HG03108 (cell line): ENCODE data around the gene CPSF4L.
"Not testable (repeated sequence)": the region's sequence is repeated elsewhere in the genome, so short reads cannot be mapped to it uniquely, and the experiment has no call there.

Experiments
- ATAC-seq: cut with Tn5 transposase; IDR thresholded peaks from one replicate; pipeline ENCODE4 v1.9.1; 2021; ENCODE audit warnings: moderate library complexity; ENCODE audit not compliant: unreplicated experiment

The CPSF4L gene, protein sequence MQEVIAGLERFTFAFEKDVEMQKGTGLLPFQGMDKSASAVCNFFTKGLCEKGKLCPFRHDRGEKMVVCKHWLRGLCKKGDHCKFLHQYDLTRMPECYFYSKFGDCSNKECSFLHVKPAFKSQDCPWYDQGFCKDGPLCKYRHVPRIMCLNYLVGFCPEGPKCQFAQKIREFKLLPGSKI

DNA sequence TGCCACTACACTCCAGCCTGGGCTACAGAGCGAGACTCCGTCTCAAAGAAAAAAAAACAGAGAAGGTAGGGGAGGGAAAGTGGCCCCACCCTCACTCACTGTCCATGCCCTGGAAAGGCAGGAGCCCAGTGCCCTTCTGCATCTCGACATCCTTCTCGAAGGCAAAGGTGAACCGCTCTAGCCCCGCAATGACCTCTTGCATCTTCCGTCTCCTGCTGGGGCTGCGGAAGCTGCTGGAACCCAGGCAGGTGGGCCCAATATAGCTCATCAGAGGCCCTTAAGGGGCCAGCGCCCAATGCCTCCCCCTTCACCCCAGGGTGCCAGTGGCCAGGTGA is at the start of gene CPSF4L:
Gene CPSF4L (minus strand): TSS at position 264 of the 335 bp plus-strand sequence. CDS start 62 bp downstream, at position 202.
- ATAC-seq, result no peak

DNA sequence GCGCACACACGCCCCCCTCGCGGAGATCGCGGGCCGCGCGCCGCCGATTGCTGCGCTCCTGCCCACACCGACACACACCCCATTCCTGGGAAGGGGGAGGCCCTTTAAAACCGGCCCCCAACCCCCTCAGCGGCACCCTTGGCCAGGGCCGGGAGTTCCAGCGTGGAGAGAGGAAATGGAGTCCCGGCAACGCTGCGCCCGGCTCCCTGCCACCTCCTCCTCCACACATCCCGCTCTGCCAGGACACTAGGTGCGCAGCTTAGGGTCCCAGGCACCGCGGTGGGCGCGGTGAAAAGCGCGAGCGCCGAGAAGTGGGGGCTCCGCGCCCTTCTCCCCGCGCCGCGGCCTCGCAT is 49.7 kb upstream of the CPSF4L start:
- ATAC-seq, result peak; percentile 3

DNA sequence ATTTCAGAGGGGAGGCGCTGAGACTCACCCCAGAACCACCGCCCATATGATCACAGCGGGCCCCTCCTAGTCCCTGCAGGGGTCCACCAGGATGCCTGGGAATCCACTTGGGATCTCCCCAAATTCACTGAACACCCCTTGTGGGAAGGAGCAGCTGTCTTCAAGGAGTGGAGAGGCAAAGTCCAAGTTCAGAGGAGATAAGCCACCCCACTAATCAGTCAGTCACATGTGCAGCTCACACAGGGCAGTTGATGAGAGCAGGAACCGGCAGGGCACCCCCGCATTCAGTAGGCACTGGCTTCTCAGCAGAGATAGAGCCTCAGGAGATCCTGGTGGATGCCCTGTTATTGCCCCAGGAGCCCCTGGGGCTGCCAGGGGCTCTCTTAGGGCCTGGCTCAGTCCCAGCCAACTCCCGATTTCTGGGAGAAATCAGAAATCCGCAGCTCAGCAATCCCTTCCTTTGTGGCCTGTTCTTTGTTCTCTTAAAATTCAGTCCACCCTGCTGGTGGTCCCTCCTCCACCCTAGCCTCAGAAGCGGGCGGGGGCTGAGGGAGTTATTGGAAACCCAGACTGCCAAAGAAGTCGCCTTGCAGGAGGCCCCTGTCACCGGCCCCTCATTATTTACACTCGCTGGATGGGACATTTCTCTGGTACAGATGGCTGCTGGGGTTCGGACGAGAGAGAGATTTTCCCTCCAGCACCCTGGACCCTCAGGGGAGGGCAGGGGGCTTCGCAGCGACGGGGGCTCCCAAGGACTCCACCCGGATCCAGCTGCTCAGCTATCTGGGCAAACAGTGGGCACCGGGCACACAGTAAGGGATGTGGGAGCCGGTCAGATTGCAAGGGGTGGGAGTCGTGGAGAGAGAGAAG is 48.3 kb upstream of the CPSF4L start:
- no peak for ATAC-seq

DNA sequence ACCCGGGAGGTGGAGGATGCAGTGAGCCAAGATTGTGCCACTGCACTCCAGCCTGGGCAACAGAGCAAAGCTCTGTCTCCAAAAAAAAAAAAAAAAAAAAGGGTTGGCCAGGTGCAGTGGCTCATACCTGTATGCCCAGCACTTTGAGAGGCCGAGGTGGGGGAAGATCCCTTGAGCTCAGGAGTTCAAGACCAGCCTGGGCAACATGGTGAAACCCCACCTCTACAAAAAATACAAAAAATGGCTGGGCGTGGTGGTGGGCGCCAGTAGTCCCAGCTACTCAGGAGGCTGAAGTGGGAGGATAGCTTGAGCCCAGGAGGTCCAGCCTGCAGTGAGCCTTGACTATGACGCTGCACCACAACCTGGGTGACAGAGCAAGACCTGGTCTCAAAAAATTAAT is 47.3 kb upstream of the CPSF4L start:
- not testable (repeated sequence) for ATAC-seq

DNA sequence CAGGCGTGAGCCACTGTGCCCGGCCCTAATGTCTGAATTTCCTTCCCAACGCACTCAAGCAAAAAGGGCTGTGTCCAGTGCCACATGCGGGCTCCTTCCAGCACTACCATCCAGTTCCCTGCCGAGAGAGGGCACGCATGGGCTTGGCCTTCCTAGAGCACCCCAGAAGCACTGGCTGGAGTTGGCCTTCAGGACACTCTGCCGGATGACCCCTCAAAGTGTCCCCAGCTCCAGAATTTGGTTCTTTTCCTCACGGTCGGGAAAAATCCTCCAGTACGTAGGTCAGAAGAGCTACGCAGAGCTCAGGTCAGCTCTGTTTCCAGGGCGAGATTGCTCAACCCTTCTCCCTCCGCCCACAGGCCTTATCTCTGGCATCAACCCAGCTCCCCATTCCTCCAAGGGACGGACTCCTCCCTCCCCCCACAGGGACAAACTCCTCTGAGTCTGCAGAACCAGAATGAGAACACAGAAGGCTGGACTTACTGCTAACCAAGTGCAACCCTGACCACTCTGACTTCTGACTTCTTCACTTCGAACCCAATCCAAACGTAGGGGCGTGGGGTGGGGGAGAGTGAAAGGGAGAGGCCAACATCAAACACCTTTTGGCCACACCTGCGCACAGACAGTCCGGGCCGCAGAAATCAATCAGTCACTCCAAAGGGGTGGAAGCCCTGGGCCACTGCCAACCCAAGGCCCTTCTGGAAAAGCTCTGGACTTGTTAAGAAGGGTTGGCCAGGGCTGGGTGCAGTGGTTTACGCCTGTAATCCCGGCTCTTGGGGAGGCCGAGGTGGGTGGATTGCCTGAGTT is 46.5 kb upstream of the CPSF4L start:
- no peak for ATAC-seq

DNA sequence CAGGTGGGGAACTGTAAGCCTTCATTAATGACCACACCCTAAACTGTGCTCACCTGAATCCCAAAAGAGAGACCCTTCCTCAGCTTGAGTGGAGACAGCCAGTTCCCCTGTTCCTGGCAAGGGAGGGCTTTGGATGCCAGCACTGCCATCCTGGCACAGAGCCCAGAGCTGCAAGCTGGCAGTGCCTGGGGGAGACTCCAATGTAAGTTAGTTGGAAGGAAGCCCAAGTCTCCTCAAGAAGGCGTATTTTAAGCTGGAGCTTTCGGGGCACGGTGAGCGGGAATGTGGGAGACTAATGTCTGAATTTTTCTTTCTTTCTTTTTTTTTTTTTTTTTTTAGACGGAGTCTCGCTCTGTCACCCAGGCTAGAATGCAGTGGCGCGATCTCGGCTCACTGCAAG is 45.5 kb upstream of the CPSF4L start:
- no peak for ATAC-seq

DNA sequence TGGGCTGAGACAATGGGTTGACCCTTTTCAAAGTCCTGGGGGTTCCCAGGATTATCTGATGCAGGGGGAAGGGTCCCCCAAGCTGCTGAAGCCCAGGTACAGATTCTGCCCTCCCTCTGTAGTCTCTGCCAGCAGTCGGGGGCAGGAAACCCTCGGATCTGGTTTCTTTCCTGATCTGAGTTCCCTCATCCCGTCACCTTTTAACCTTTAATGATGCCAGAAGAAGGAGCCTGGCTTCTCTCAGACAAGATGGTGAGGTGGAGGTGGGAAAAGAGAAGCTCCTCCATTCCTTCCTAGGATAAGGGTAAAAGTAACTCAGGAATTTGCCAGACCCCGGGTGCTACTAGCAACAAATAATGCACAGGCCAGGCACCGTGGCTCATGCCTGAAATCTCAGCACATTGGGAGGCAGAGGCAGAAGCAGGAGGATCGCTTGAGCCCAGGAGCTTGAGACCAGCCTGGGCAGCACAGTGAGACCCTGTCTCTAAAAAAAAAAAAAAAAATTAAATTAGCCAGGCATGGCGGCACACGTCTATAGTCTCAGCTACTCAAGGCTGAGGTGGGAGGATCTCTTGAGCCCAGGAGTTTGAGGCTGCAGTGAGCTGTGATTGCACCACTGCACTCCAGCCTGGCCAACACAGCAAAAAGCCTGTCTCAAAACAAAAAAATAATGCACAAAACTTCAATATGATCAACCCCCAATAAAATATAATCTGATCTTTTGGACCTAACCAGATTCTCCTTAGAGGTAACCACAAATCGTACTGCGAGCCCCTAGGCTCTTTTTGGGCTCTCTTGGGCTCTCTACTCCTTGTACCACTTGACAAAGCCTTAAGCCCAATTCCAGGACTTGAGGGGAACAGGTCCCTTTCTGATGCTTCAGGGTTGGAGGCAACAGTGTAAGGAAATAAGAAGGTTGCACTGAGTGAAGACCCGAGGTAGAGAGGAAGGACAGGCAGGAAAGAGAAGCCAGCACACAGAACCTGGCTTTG is 44.5 kb upstream of the CPSF4L start:
- ATAC-seq, result no peak

DNA sequence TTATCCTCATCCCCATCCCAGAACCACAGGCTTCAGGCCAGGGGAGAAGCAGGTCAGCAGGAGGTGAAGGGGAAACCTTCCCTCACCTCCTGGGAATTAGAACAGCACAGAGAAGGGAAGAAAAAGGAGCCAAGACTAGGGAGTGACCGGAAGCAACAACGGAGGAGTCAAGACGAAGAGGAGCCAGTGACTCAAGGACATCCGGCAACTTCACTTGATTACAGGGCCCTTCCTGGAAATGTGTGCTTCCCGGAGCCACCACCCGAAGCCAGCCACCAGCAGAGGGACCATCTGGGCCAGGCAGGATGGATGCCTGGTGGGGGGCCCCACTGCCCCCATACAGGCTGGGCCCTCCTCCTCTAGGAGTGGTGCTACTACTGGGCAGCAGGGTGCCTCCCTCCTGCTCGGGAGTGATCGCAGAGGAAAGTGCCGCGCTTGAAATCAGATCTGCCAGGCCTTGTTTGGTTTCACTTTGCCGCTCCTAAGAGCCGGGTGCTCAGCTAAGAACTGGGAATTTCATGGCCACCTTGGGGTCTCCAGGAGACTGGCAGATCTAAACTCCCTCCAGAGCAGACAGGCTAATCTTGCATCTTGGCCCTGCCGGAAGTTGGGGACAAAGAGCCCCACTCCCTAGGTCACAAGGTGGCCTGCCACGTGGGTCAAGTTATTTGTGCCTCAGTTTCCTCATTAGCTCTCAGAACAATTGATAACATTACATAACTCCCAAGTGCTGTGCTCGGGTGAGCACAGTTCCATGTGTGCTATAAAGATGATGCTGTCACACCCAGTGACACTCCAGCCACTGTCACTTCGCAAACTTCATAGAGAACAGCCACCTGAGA is 43.5 kb upstream of the CPSF4L start:
- ATAC-seq, result no peak

DNA sequence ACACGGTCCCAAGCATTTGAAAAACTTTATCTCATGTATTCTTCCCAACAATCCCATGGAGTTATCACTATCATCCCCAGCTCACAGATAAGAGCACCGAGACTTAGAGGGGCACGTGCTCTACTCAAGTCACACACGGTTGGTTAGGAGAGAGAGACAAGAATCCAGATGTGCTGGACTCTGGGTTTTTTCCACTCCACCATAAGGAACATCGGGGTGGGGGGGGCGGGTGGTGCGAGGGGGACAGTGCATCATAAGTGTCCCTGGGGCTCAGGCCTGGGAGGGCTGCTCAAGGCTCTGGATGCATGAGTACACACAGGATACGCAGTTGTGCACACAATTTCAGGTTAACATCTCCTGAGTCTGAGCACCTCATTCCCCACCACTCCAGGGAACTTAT is 42.8 kb upstream of the CPSF4L start:
- ATAC-seq, result no peak

DNA sequence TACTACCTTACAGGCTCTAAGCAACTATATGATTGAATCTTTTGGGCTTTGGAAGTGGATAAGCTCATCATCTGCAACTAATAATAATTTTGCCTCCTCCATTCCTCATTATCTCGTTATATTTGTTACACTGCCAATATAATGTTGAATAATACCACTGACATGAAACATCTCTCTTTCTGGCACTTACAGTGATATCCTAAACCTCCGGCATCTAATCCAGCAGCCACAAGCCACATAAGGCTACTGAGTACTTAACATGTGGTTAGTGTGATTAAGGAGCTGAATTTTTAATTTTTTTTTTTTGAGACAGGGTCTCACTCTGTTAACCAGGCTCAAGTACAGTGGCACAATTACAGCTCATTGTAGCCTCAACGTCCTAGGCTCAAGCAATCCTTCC is 40.5 kb upstream of the CPSF4L start:
- ATAC-seq, result no peak

DNA sequence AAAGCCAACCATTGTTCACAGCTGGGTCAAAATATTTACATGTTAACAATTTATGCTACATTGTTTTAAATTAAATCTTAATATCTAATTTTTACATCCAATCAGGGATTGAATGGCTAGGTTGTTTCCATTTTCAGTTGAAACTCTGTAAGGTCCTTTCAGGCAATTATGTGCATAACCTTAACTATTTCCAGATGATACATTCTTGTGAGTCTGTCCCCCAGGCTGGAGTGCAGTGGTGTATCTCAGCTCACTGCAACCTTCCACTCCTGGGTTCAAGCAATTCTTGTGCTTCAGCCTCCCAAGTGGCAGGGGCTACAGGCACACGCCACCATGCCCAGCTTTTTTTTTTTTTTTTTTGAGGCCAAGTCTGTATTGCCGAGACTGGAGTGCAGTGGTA is 39.7 kb upstream of the CPSF4L start:
- ATAC-seq, result no peak

DNA sequence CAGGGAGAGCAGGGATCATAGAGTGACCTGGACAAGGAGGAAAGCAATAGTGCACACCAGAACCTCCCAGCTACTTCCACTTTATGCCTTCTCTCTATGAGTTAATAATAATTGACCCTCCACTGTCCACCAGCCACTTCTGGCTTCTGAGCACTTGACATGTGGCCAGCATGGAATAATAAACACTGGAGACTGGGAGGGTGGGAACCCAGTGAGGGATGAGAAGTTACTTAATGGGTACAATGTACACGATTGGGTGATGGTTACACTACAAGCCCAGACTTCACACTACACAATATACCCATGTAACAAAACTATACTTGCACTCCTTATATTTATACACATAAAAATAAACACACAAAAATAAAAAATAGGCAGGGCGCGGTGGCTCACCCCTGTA is 38.7 kb upstream of the CPSF4L start:
- no peak for ATAC-seq

DNA sequence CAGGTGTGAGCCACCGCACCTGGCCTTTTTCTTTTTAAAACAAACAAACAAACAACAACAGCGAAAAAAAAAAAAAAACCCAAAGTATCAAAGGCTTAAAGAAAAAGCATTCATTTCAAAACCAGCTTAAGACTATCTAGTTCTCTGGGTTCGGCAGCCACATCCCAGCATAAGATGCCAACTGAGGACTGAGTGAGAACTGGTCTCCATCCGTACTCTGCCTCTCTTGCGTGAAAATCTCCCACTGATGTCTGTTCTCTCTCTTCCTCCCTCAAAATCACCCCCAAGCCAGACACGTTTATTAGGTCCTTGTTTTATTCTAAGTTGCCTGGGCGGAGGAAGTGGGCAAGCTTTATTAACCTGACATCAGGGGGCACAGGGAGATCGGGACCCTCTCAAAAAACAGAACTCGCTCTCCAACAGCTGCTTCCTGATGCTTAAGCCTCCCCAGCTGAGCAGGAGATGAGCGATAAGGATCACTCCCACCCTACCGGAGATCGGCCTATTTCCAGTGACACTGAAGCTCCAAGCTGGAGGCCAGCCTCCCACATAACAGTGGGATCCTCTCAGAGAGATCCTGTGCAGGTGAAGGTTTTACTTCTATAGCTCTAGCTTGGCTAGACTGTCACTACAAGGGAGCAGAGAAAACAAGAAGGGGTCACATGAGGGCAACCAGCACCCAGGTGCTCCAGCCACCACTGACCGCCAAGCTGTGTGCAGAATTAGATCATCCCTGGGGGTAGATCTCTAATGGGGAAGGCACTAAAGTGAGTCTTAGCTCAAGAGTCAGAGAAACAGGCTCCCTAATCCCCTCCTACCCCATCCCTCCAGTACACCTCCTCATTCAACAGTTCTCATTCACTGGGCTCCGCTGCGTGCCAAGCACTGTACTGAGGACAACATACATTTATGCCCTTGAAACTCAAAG is 36.5 kb upstream of the CPSF4L start:
- ATAC-seq, result peak; percentile 84

DNA sequence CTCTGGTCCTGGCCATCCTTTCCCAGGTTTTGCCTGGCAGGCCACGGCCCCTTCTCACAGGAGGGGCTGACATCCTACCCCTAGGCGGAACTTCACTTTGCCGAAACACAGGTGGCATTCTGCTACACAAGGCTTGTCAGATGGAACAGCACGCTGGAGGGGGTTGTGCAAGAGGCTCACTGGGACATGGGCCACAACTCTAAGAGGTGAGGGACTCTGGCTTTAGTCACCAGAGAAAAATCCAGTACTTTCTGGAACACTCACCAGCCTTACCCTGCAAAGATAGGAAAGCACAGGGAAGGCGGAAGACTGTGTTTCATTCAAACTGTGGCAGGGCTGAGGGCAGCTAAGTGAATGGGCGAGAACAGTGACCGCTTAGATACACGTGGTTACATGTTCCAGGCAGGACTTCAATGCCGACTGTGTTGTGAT is 31.8 kb upstream of the CPSF4L start:
- no peak for ATAC-seq

DNA sequence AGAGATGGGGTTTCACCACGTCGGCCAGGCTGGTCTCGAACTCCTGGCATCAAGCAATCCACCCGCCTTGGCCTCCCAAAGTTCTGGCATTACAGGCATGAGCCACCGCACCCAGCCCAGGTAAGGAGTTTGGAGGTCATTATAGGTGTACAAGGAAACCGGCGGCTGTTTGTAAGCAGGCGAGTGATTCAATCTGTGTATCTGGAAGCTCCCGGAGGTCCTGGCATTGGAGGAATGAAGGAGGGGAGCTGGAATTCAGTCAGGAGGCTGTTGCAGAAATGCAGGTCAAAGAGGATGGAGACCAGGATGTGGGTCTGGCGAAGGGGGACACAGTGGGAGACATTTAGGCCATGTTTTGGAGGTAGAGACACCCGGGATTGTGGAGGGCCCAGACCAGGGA is 31.4 kb upstream of the CPSF4L start:
- no peak for ATAC-seq

DNA sequence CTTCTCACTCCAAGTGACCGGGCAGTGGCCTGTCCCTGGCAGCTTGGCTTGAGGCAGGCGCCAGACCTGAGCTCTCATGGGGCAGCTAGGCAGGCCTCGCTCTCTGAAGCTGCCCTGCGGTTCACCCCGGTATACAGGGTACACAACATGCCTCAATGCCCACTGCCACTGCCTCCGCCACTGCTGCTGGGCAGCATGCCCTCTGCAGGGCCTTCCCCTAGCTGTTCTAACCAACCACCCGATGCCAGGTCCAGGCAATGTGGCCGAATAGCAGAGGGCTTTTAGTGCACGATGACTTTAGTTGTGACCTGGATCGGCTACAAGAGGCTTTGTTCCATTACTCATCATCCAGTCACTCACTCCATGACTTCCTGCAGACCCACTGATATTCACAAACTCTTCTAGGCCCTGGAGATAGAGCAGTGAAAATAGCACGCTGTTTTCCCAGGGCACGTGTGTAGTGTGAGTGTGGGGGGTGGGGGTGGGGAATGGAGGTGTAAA is 30.4 kb upstream of the CPSF4L start:
- ATAC-seq, result no peak

DNA sequence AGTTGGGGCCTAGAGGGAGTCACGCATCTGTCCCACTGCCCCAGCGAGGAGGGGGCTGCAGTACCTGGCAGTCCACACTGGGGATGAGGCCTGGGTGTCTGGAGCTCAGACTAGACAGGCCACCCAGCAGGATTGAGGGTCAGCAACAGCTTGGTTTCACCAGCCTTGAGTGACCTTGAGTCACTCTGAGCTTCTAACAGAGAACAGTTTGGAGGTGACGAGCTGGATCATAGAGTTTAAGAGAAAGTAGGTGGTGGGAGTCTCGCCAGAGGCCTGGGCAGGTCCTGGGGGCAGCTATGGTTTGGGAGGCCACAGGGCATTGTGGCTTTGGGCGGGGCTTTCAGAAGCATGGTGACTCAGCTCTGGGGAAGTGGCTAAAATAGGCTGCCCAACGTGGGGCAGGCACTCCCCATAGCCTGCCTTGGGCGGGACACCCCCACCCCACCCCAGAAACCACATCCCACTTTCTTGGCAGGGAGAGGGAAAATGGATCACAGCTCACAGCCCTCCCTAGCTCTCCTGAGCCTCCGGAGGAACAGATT is 29.7 kb upstream of the CPSF4L start:
- ATAC-seq, result peak; percentile 93
